Measurements from ENCODE around the gene CAB39L.
A peak's percentile ranks its signal among the peaks of the same experiment; 100 is the strongest.

The CAB39L gene

GRCh38 chr13:49308097-49308875 lies 135.6 kb downstream of the CAB39L start:
- no peak overlapping the region for H3K4me3 ChIP-seq (ENCODE audit: low read length)
- TF ChIP-seq ZNF274 (IDR thresholded peaks at IDR 0.05; ENCODE audit: low read depth, low read length): no peak

GRCh38 chr13:49307365-49307764 lies 136.5 kb downstream of the CAB39L start:
- no peak for TF ChIP-seq ZNF274 (IDR thresholded peaks at IDR 0.05; ENCODE audit: low read depth, low read length)
- H3K4me3 ChIP-seq (ENCODE audit: low read length): no peak overlapping the region

- TF ChIP-seq ZNF274 (IDR thresholded peaks at IDR 0.05; ENCODE audit: low read depth, low read length): no peak
- no peak overlapping the region for H3K4me3 ChIP-seq (ENCODE audit: low read length)
Measured at GRCh38 chr13:49305792-49306425, 138.0 kb downstream of the CAB39L start.

- H3K4me3 ChIP-seq (ENCODE audit: low read length): no peak overlapping the region
- no peak for TF ChIP-seq ZNF274 (IDR thresholded peaks at IDR 0.05; ENCODE audit: low read depth, low read length)
Measured at GRCh38 chr13:49304763-49305700, 138.8 kb downstream of the CAB39L start.

GRCh38 chr13:49304356-49304755 lies 139.5 kb downstream of the CAB39L start:
- H3K4me3 ChIP-seq (ENCODE audit: low read length): no peak overlapping the region
- no peak for TF ChIP-seq ZNF274 (IDR thresholded peaks at IDR 0.05; ENCODE audit: low read depth, low read length)

GRCh38 chr13:49303533-49304252 lies 140.2 kb downstream of the CAB39L start:
- no peak overlapping the region for H3K4me3 ChIP-seq (ENCODE audit: low read length)
- no peak for TF ChIP-seq ZNF274 (IDR thresholded peaks at IDR 0.05; ENCODE audit: low read depth, low read length)

- no peak overlapping the region for H3K4me3 ChIP-seq (ENCODE audit: low read length)
- TF ChIP-seq ZNF274 (IDR thresholded peaks at IDR 0.05; ENCODE audit: low read depth, low read length): no peak
Measured at GRCh38 chr13:49302817-49303216, 141.0 kb downstream of the CAB39L start.

- no peak for TF ChIP-seq ZNF274 (IDR thresholded peaks at IDR 0.05; ENCODE audit: low read depth, low read length)
- H3K4me3 ChIP-seq (ENCODE audit: low read length): no peak overlapping the region
Measured at GRCh38 chr13:49302222-49302621, 141.6 kb downstream of the CAB39L start.

- H3K4me3 ChIP-seq (ENCODE audit: low read length): peak overlapping the region; percentile 23; the same call in 1 of the 2 replicates
Measured at GRCh38 chr13:49300739-49301589, 142.9 kb downstream of the CAB39L start.

GRCh38 chr13:49300276-49300675 lies 143.6 kb downstream of the CAB39L start:
- H3K4me3 ChIP-seq (ENCODE audit: low read length): no peak overlapping the region
- no peak for TF ChIP-seq ZNF274 (IDR thresholded peaks at IDR 0.05; ENCODE audit: low read depth, low read length)

More at GRCh38 chr13:49300739-49301589, 142.9 kb downstream of the CAB39L start:
- no peak for TF ChIP-seq ZNF274 (IDR thresholded peaks at IDR 0.05; ENCODE audit: low read depth, low read length)

GRCh38 chr13:49298903-49299605 lies 144.8 kb downstream of the CAB39L start:
- no peak overlapping the region for H3K4me3 ChIP-seq (ENCODE audit: low read length)
- no peak for TF ChIP-seq ZNF274 (IDR thresholded peaks at IDR 0.05; ENCODE audit: low read depth, low read length)

GRCh38 chr13:49298416-49298815 lies 145.4 kb downstream of the CAB39L start:
- TF ChIP-seq ZNF274 (IDR thresholded peaks at IDR 0.05; ENCODE audit: low read depth, low read length): no peak

More at GRCh38 chr13:49298416-49298815, 145.4 kb downstream of the CAB39L start:
- no peak overlapping the region for H3K4me3 ChIP-seq (ENCODE audit: low read length)

Measured in GM08714 (cell line).